BE2C (cell line): ENCODE measurements around the gene CCDC28A.

Source experiments
- DNase-seq: peaks from one replicate; pipeline ENCODE4 v3.0.0-alpha.2; 2020
- H3K27me3 ChIP-seq: fragments of 250-450 bp; sonication (Bioruptor Pico); 2 replicates; pipeline ENCODE4 v1.5.1; 2020; ENCODE audit warnings: mild to moderate bottlenecking
- H3K36me3 ChIP-seq: fragments of 250-450 bp; sonication (Bioruptor Pico); 2 replicates; pipeline ENCODE4 v1.5.1; 2020; ENCODE audit warnings: mild to moderate bottlenecking
- H3K4me1 ChIP-seq: fragments of 250-450 bp; sonication (Bioruptor Pico); 2 replicates; pipeline ENCODE4 v1.5.1; 2020
- H3K4me3 ChIP-seq: 2 replicates; pipeline ENCODE4 v1.5.1; 2011; ENCODE audit warnings: low read depth, low read length
- H3K9me3 ChIP-seq: fragments of 250-450 bp; sonication (Bioruptor Pico); 2 replicates; pipeline ENCODE4 v1.5.1; 2020
- TF ChIP-seq, protein P1 (sequence below): IDR thresholded peaks from 2 replicates; pipeline ENCODE4 v1.5.1; 2012; ENCODE audit warnings: mild to moderate bottlenecking, low read depth, low read length

The CCDC28A gene

DNA sequence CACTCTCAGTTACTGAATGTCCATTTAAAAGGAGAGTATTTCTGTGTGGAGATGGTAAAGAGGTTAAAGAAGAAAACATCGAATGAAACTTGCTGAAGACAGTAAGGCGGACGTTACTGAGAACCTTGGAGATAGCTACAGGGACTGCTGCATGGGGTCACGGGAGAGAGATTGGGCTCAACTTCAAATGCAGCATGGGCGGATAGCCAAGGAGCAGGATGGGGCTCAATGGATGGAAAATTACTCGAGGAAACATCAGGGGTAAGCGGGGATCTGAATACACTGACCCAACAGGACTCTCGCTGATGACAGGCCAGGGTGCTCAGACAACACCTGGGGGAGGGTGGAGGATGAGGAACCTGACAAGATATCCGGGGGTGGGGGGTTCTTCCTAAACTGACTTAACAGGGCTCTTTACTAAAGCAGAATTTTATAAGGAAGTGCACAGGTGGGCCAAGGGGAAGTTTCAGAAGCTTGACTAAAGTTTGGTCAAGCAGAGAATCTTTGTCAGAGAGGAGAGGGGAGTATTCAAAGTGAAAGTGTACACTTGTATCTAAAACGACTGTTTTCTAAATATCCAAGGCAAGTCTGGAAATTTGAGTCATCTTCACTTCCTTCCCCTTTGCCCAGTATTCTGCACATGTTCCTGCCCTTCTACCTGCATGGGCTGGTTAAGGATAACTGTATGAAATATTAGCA lies 45.1 kb downstream of the CCDC28A start:
- H3K36me3 ChIP-seq = no peaks in the 10 kb centered on the region
- TF ChIP-seq, protein P1, sequence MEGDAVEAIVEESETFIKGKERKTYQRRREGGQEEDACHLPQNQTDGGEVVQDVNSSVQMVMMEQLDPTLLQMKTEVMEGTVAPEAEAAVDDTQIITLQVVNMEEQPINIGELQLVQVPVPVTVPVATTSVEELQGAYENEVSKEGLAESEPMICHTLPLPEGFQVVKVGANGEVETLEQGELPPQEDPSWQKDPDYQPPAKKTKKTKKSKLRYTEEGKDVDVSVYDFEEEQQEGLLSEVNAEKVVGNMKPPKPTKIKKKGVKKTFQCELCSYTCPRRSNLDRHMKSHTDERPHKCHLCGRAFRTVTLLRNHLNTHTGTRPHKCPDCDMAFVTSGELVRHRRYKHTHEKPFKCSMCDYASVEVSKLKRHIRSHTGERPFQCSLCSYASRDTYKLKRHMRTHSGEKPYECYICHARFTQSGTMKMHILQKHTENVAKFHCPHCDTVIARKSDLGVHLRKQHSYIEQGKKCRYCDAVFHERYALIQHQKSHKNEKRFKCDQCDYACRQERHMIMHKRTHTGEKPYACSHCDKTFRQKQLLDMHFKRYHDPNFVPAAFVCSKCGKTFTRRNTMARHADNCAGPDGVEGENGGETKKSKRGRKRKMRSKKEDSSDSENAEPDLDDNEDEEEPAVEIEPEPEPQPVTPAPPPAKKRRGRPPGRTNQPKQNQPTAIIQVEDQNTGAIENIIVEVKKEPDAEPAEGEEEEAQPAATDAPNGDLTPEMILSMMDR = no peak
- H3K4me3 ChIP-seq = no peak overlapping the region
- DNase-seq = no peak
- no peaks in the 10 kb centered on the region for H3K9me3 ChIP-seq
- H3K27me3 ChIP-seq = no peaks in the 10 kb centered on the region
- no peaks in the 10 kb centered on the region for H3K4me1 ChIP-seq

GRCh38 chr6:138821519-138821918 lies 48.0 kb downstream of the CCDC28A start:
- no peaks in the 10 kb centered on the region for H3K4me1 ChIP-seq
- H3K9me3 ChIP-seq = no peaks in the 10 kb centered on the region
- TF ChIP-seq, protein P1 = no peak
- H3K36me3 ChIP-seq = no peaks in the 10 kb centered on the region
- DNase-seq = no peak
- no peak overlapping the region for H3K4me3 ChIP-seq
- no peaks in the 10 kb centered on the region for H3K27me3 ChIP-seq

DNA sequence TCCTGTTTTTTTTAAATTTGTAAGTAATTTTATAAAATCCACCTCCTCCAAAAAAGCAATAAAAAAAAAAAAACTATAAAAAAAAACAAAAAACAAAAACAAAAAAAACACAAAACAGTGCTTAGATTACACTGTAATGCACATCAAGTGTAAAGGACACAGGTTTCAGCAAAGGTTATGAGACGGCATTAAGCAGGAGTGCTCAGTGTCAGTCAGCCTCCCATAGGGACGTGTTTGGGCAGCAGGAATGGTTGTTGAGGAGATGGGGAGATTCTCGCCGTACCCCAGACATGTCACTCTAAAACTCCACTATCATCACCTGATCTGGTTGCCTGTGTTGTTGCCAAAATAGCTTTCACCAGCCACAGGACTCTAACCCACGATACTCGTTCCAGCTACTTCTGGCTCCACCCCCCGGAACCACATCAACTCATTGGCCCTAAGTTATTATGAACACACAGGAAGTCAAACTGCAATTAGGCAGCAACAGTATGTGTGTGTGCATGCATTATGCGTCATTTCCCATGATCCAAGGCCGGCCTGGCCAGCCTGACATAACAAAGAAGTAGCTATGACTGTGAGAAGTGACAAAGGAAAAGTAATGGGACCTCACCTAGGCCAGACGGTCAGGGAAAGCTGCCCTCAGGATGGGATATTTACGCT lies 51.0 kb downstream of the CCDC28A start:
- no peaks in the 10 kb centered on the region for H3K4me1 ChIP-seq
- H3K9me3 ChIP-seq = no peaks in the 10 kb centered on the region
- no peak for DNase-seq
- H3K27me3 ChIP-seq = no peaks in the 10 kb centered on the region
- no peaks in the 10 kb centered on the region for H3K36me3 ChIP-seq
- no peak overlapping the region for H3K4me3 ChIP-seq
- TF ChIP-seq, protein P1 = no peak

GRCh38 chr6:138830248-138830647 lies 56.7 kb downstream of the CCDC28A start:
- no peak for DNase-seq
- Histone ChIP-seq H3K27me3 (no peaks in the 10 kb centered on the region), H3K4me1 (no peaks in the 10 kb centered on the region), H3K36me3 (no peaks in the 10 kb centered on the region), H3K9me3 (no peaks in the 10 kb centered on the region), H3K4me3 (no peak overlapping the region)
- TF ChIP-seq, protein P1 = no peak

DNA sequence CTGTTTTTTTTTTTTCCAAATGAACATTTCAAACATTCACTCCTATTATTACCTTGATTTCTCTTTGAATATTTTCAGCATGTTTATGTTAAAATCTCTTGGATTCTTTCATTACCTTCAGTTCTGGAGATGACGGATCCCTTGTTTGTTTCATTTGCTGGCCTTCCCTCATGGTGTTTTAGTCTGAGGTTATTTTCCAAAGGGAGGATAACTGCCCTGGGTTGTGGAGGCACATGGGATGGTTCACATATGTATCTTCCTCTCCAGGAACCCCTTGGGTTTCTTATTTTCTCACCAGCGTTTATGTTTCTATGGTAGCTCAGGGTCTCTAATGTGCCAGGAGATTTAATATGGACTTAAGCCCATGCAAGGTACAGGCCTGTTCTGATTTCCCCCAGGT lies 58.6 kb downstream of the CCDC28A start:
- TF ChIP-seq, protein P1 = no peak
- Histone ChIP-seq H3K4me3 (no peak overlapping the region), H3K36me3 (no peaks in the 10 kb centered on the region), H3K4me1 (no peaks in the 10 kb centered on the region), H3K27me3 (no peaks in the 10 kb centered on the region), H3K9me3 (no peaks in the 10 kb centered on the region)
- no peak for DNase-seq

- H3K36me3 ChIP-seq = no peaks in the 10 kb centered on the region
- TF ChIP-seq, protein P1 = no peak
- DNase-seq = no peak
- H3K27me3 ChIP-seq = no peaks in the 10 kb centered on the region
- H3K9me3 ChIP-seq = no peaks in the 10 kb centered on the region
- no peak overlapping the region for H3K4me3 ChIP-seq
- no peaks in the 10 kb centered on the region for H3K4me1 ChIP-seq
These were observed 60.4 kb downstream of the CCDC28A start for GRCh38 chr6:138833816-138834539.
